HuH-7.5 (cell line): ENCODE measurements around the gene LYSMD3.

ENCODE experiments used
- DNase-seq: peaks from one replicate; pipeline ENCODE4 v3.0.0; 2011; ENCODE audit warnings: low spot score

Gene LYSMD3

DNA sequence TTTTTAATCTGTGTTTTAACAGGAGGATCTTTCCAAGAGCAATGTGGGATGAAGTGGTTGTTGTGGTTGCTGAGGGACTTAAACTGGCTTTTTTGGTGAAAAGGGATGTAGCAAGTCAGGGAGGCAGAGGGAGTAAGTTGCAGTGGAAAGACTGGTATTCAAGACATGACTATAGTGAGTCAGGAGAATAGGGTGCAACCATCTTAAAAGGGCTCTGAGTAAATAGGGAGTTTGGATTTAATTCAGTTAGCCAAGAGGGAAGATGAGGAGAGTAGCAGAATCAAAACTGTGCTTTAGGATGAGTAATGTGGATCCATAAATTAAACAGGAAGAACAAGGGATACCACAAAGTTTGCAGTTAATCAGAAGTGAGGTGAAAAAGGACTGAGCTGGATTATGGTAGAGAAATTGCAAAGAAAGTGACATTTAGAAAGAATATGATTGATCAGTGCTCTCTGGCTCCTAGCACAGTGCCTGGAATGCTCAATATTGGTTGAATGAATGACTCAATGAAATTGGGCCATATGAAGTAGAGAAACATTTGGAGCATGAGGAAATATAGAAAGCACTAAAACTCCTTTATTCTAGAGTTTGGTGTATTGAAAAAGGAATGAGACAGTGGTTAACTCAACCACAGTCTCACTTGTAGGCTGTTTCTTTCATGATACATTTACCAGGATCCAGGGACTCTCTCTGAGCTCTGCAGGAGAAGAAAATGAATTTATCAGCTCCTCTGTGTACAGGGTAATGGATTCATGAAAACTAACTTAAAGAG lies 49.6 kb downstream of the LYSMD3 start:
- DNase-seq: no peak

DNA sequence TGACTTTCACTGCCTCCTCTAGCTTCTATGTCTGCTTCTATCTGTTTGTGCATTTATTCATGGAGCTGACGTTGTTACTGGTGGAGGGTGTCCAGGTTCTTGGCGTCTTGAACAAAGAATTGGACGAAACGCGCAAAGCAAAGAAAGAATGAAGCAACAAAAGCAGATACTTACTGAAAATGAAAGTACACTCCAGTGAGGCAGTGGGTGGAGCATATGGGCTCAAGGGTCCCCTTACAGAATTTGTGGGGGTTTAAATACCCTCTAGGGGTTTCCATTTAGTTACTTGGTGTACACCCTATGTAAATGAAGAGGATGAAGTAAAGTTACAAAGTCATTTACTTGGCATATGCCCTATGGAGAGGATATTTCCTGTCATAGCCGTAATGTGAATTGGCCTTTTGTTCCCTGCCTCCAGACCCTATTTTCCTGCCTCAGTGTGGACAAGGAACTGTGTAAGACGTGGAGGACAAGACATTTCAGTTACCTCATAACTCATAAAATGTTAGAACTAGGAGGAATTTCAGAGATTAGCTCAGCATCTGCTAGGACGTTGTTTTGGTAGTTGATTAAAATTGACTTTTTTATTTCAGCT lies 51.7 kb downstream of the LYSMD3 start:
- no peak for DNase-seq

DNA sequence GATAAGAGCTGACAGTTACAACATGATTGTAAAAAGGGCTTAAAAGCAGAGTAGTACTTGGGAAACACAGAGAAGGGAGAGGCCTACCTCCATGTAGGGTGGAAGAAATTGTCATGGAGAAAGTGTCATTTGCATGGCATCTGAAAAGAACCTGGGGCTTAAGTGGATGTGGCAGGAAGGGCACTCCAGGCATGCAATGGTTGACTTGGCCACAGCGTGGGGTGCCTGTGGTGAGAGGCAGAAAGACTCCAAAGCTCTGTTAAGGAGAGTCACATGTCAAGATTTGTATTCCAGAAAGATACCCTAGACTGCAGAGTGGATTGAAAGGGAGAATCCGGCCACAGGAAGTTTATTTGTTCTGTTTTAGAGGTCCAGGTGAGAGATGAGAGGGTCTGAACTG lies 52.3 kb downstream of the LYSMD3 start:
- DNase-seq: no peak

DNA sequence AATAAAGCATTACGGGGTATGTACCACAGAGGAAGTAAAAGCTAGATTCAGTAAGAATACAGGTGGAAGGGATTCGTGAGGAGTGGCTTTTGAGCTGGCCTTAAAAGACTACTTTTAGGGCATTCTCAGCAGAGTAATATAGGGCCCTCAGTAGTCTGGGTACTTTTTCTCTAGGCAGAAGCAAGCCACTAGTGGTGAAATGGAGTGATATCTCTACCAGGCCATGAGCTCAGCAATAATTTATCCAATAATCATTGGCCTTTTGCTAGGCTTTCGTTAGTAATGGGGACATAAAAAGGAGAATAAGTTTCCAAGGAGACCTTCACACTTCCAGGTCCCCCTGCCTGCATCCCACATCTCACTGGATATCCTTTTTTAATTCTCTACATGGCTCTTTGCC lies 53.0 kb downstream of the LYSMD3 start:
- DNase-seq: no peak

DNA sequence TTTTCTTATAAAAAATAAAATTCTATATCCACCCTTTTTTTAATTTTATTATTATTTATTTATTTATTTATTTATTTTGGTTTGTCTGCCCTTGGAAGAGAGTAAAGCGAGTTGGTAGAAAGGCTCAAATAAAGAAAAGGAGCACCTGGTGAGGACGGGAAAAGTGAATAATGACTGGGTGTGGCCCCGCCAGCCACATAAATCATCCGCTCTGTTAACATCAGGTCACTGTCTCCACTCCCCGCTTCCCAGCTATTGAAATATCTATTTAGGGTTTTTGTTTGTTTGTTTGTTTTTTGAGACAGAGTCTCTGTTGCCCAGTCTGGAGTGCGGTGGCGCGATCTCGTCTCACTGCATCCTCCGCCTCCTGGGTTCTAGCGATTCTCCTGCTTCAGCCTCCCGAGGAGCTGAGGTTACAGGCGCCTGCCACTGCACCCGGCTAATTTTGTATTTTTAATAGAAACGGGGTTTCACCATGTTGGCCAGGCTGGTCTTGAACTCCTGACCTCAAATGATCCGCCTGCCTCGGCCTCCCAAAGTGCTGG lies 53.9 kb downstream of the LYSMD3 start:
- no peak for DNase-seq

DNA sequence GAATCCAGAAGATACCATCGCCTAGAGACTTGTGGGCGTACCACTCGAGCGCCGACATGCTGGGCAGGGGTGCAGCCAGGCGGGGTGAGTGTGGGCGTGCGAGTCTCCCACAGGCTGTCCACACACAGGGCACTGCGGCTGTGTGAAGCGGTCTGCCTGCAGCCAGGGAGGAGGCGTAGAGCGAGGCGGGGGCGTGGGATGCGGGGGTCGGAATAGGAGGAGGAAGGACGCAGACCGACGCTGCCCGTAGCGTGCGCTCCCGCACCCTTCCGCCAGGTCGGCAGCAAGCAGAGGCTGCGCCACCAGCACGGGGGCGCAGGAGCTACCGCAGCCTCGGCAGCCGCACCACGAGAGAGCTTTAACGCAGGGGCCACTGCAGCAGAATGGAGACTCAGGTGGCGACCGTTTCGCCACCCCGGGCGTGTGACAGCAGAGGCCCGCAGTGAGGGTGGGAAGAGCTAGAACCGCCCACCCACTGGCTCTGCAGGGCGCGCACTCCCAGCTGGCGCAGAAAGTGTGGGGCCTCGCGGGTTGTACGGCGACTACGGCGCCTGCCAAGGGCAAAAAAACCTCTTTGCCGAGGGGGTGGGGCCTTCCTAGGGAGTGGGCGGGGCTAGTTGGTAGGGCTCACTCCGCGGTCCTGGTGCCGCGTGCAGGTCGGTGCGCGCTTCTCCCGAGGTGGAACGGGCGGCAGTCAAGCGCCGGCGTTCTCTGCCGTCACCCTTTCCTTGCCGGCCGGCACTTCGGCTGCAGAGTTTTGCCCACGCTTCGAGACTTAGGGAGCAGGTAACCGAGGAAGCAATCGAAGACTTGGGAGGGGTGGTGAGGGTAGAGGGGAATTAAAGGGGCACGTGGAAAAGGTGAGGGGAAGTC lies 54.9 kb downstream of the LYSMD3 start, which contains the start of the genes MBLAC2 and POLR3G:
MBLAC2 (minus strand) TSS at position 537 of the 873 bp plus-strand sequence; CDS start at position 58, 479 bp downstream.
POLR3G (plus strand) TSS at position 630 of the 873 bp plus-strand sequence. CDS start 10,704 bp downstream, outside the sequence.
- DNase-seq: peak; percentile 73

DNA sequence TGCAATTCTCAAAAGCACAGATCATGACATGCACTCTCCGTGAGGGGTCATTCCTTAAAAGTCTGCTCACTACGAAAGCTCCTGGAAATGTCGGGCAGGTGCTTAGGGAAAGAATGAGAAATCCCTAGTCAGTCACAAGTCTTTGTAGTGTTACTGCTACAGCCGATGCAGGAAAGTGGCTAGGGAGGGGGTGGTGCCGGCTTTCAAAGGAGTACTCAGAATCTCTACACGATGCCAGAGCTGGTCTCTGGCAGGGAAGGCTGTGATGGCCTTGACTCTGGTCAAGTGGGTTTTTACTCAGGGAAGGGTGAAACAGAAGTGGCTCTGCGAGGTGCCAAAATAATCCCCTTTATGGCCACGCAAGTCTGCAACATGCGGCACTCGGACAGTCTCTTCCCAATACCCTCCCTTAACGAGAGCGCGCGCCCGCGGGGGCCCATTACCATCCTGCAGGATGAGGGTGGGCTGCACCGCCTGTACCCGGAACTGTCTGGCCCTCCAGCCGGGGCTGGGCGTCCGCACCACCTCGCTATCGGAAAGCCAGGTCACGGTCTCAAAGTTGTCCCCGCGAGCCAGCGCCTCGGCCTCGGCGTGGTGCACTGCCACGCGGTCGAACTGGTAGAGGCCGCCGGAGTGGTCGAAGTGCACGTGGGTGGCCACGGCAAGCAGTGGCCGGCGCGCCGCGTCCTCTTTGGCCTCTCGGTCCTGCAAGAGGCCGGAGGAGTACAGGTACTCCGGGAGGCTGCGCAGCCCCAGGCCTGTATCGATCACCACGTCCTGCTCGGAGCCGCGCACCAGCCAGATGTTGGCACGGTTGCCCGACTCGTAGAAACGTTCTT lies 55.8 kb downstream of the LYSMD3 start:
- peak; percentile 17 for DNase-seq

DNA sequence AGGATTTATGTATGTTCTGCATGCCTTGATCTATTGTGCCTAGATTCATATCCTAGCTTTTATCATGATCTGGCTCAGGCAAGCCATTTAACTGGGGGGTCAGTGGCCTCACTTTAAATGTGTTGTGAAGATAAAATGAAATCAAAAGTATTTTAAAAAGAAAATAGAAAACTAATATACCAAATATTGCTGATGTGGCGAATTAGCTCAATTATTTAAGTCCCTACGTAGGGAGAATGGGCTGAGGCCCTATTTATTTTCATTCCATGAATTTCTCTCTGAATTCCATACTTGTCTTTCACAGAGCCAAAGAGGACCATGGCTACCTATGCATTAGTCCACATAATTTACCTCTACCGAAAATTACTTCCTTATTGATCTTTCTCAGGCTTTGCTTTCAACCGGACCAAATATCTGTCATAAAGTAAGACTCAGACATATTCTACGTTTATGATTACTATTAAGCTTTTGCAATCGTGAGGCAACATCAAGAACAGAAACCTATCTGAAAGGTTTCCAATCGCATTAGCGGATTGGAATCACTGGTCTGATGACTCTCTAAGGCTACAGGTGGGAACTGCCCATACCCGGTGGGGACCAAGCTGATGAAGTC lies 56.5 kb downstream of the LYSMD3 start:
- DNase-seq: no peak
